H1 (cell line): ENCODE results near the gene CUBN. TPM values are rescaled to one million over a fixed set of nuclear protein-coding genes. Genes with fewer than 3 reads are reported as not detected.
"Not testable (repeated sequence)": the region's sequence is repeated elsewhere in the genome, so short reads cannot be mapped to it uniquely, and the experiment has no call there.

Experiments used
- CTCF ChIA-PET: fragments of 300-600 bp; sonication (Branson Sonifier 250); formaldehyde crosslinking; loops from one replicate; lab custom pipeline; 2021; ENCODE audit not compliant: partially characterized antibody; lab: Charles Lee
- POLR2A ChIA-PET: fragments of 300-600 bp; sonication (Branson Sonifier 250); formaldehyde crosslinking; loops from one replicate; lab custom pipeline; 2021; ENCODE audit warnings: inconsistent platforms; ENCODE audit not compliant: partially characterized antibody; lab: Charles Lee
- DNase-seq, 2 experiments: peaks; one replicate each; pipeline versions ENCODE4 v3.0.0 to v3.0.0-alpha.2; 2010 to 2022; ENCODE audit warnings: low spot score in 2 of 2, low read depth in 1 of 2, mixed read lengths in 1 of 2
- FAIRE-seq: peaks from 2 replicates; lab custom pipeline; 2011; peaks lifted over from hg19 to GRCh38; lab: Jason Lieb, UNC
- H2AFZ ChIP-seq: 2 replicates; pipeline ENCODE4 v1.8.1; 2012; ENCODE audit warnings: low read length, inconsistent platforms
- H2AK5ac ChIP-seq: 2 replicates; pipeline ENCODE4 v1.6.1; 2013; ENCODE audit warnings: low read depth, low read length
- H2BK120ac ChIP-seq: replicated peaks from 2 replicates; pipeline ENCODE3; 2013; ENCODE audit warnings: low read depth, low read length, inconsistent platforms
- H2BK12ac ChIP-seq: 2 replicates; pipeline ENCODE4 v1.6.1; 2013; ENCODE audit warnings: low read depth, low read length
- H2BK15ac ChIP-seq: 2 replicates; pipeline ENCODE4 v1.6.1; 2013; ENCODE audit warnings: low read length
- H2BK20ac ChIP-seq: 2 replicates; pipeline ENCODE4 v1.6.1; 2013; ENCODE audit warnings: low read length
- H2BK5ac ChIP-seq: 2 replicates; pipeline ENCODE4 v1.6.1; 2013; ENCODE audit warnings: low read depth, low read length
- H3K14ac ChIP-seq: 2 replicates; pipeline ENCODE4 v1.6.1; 2013; ENCODE audit warnings: inconsistent platforms; ENCODE audit not compliant: insufficient read length
- H3K18ac ChIP-seq: 2 replicates; pipeline ENCODE4 v1.6.1; 2013; ENCODE audit warnings: low read length; ENCODE audit errors: extremely low read depth
- H3K23ac ChIP-seq: 2 replicates; pipeline ENCODE4 v1.6.1; 2013; ENCODE audit warnings: inconsistent platforms; ENCODE audit not compliant: insufficient read length
- H3K23me2 ChIP-seq: 2 replicates; pipeline ENCODE4 v1.6.1; 2013; ENCODE audit warnings: low read depth, low read length
- H3K27ac ChIP-seq: 2 replicates; pipeline ENCODE4 v1.6.1; 2011; ENCODE audit warnings: low read depth, low read length, inconsistent platforms
- H3K27me3 ChIP-seq, 4 experiments: replicated peaks in 1 of 4; 1 replicate in 1 of 4; 2 replicates in 3 of 4; pipeline versions ENCODE4 v1.6.1 to v1.8.1; 2011 to 2013; ENCODE audit warnings: low read length in 3 of 4, mild to moderate bottlenecking in 3 of 4, inconsistent platforms in 2 of 4, mixed read lengths in 2 of 4, moderate library complexity in 1 of 4; ENCODE audit not compliant: control insufficient read depth in 3 of 4, insufficient read depth in 3 of 4; ENCODE audit errors: extremely low read depth in 1 of 4
- H3K36me3 ChIP-seq, 4 experiments: 2 replicates each; pipeline versions ENCODE4 v1.6.1 to v1.8.1; 2011 to 2013; ENCODE audit warnings: mild to moderate bottlenecking in 4 of 4, low read length in 3 of 4, moderate library complexity in 2 of 4, control low read depth in 1 of 4, inconsistent platforms in 1 of 4; ENCODE audit not compliant: insufficient read depth in 4 of 4, control insufficient read depth in 2 of 4
- H3K4ac ChIP-seq: replicated peaks from 2 replicates; pipeline ENCODE3; 2013; ENCODE audit warnings: low read length, low read depth, mixed read lengths, inconsistent platforms; ENCODE audit not compliant: insufficient read length
- H3K4me1 ChIP-seq, 4 experiments: replicated peaks in 1 of 4; 1 replicate in 1 of 4; 2 replicates in 3 of 4; pipeline versions ENCODE4 v1.6.1 to v1.8.1; 2011 to 2013; ENCODE audit warnings: low read length in 3 of 4, inconsistent platforms in 2 of 4, mixed read lengths in 1 of 4; ENCODE audit not compliant: insufficient read depth in 4 of 4, control insufficient read depth in 3 of 4
- H3K4me2 ChIP-seq, 2 experiments: 2 replicates each; pipeline versions ENCODE4 v1.6.1 to v1.8.1; 2011 to 2013; ENCODE audit warnings: low read depth in 2 of 2, low read length in 2 of 2, control low read depth in 1 of 2, inconsistent platforms in 1 of 2, mild to moderate bottlenecking in 1 of 2; ENCODE audit not compliant: insufficient read depth in 1 of 2
- H3K4me3 ChIP-seq, 4 experiments: fragments of 200-600, 300-600 bp in 1 of 4; sonication (generic), shearing (Covaris generic), sonication (Bioruptor Twin) in 1 of 4; 2 replicates each; pipeline versions ENCODE4 v1.5.1 to v1.8.1; 2011 to 2016; ENCODE audit warnings: low read length in 4 of 4, low read depth in 3 of 4, control low read depth in 2 of 4, inconsistent platforms in 2 of 4, mild to moderate bottlenecking in 2 of 4, mixed read lengths in 1 of 4, moderate library complexity in 1 of 4; ENCODE audit not compliant: insufficient read depth in 2 of 4; ENCODE audit errors: extremely low read depth in 1 of 4
- H3K56ac ChIP-seq: replicated peaks from 2 replicates; pipeline ENCODE3; 2013; ENCODE audit warnings: low read depth, mild to moderate bottlenecking, mixed read lengths, low read length, inconsistent platforms; ENCODE audit not compliant: insufficient read length
- H3K79me1 ChIP-seq: 2 replicates; pipeline ENCODE4 v1.6.1; 2013; ENCODE audit warnings: low read depth, low read length, control low read depth
- H3K79me2 ChIP-seq, 2 experiments: 2 replicates each; pipeline versions ENCODE4 v1.6.1 to v1.8.1; 2012 to 2013; ENCODE audit warnings: low read length in 2 of 2, mild to moderate bottlenecking in 2 of 2, inconsistent platforms in 1 of 2; ENCODE audit not compliant: insufficient read depth in 2 of 2, control insufficient read depth in 1 of 2
- H3K9ac ChIP-seq, 4 experiments: replicated peaks in 1 of 4; 1 replicate in 1 of 4; 2 replicates in 3 of 4; pipeline versions ENCODE4 v1.6.1 to v1.8.1; 2011 to 2013; ENCODE audit warnings: low read depth in 3 of 4, low read length in 3 of 4, control low read depth in 2 of 4, mild to moderate bottlenecking in 2 of 4, moderate library complexity in 2 of 4, inconsistent platforms in 1 of 4; ENCODE audit errors: extremely low read depth in 1 of 4
- H3K9me3 ChIP-seq, 2 experiments: 2 replicates each; pipeline versions ENCODE4 v1.6.1 to v1.8.1; 2012 to 2013; ENCODE audit warnings: mild to moderate bottlenecking in 2 of 2, moderate library complexity in 2 of 2, control low read depth in 1 of 2, inconsistent platforms in 1 of 2, low read depth in 1 of 2, low read length in 1 of 2, mixed read lengths in 1 of 2; ENCODE audit not compliant: insufficient read depth in 2 of 2
- H4K20me1 ChIP-seq, 2 experiments: replicated peaks in 1 of 2; 2 replicates each; pipeline versions ENCODE3 to v1.8.1; 2011 to 2013; ENCODE audit warnings: inconsistent platforms in 2 of 2, low read length in 2 of 2, mild to moderate bottlenecking in 1 of 2; ENCODE audit not compliant: insufficient read depth in 2 of 2, control insufficient read depth in 1 of 2
- H4K5ac ChIP-seq: 2 replicates; pipeline ENCODE4 v1.6.1; 2013; ENCODE audit warnings: low read length, low read depth, mixed read lengths, inconsistent platforms; ENCODE audit not compliant: insufficient read length
- H4K8ac ChIP-seq: 2 replicates; pipeline ENCODE4 v1.8.0; 2013; ENCODE audit warnings: mild to moderate bottlenecking, moderate library complexity, low read length, inconsistent platforms; ENCODE audit not compliant: insufficient read depth; ENCODE audit errors: extremely low read depth
- H4K91ac ChIP-seq: replicated peaks from 2 replicates; pipeline ENCODE3; 2013; ENCODE audit warnings: low read length, mixed read lengths, inconsistent platforms; ENCODE audit not compliant: insufficient read length
- WGBS, 2 experiments: shearing (Covaris generic) in 1 of 2; methylation state at CpG; one replicate each; pipeline versions ENCODE4 v1.1.6 to v1.1.7; 2013 to 2015; ENCODE audit warnings: low lambda C conversion rate in 2 of 2, mixed read lengths in 2 of 2, inconsistent platforms in 1 of 2, low coverage in 1 of 2, missing lambda C conversion rate in 1 of 2; ENCODE audit not compliant: insufficient replicate concordance in 2 of 2, insufficient coverage in 1 of 2, insufficient read length in 1 of 2; ENCODE audit errors: extremely low coverage in 1 of 2, missing lambda C conversion rate in 1 of 2; 5-methylcytosine and 5-hydroxymethylcytosine counted together
- polyA plus RNA-seq, 7 experiments: library from polyadenylated mRNA; depleted of rRNA in 3 of 7; stranded (reverse) in 5 of 7; unstranded in 2 of 7; fragments of >200 nt in 5 of 7; fragments of 200-250 nt in 2 of 7; gene quantifications; 1 replicate in 5 of 7; 2 replicates in 1 of 7; 4 replicates in 1 of 7; pipeline versions ENCODE4 v1.2.1 to v1.2.3, GENCODE V29; 2011 to 2013; ENCODE audit warnings: missing spikeins in 2 of 7, mixed read lengths in 2 of 7
- total RNA-seq: library from RNA; stranded (reverse); fragmentation: NEBNext Ultra II Directional; extraction: Animal tissue kit (Norgen Biotek cat#: 25700); gene quantifications from 2 replicates; pipeline ENCODE4 v1.2.1, GENCODE V29; 2021

The CUBN gene
- total and polyA plus RNA-seq, 2 of the 8 experiments (the other 6 are each of a cell fraction or from before 2014, with no cell fraction given) = 0.04 to 0.08 TPM

- H4K20me1 ChIP-seq, H3K36me3 ChIP-seq, H3K4ac ChIP-seq, H3K18ac ChIP-seq, H3K9ac ChIP-seq, FAIRE-seq, H3K4me3 ChIP-seq, H2AK5ac ChIP-seq, H3K79me1 ChIP-seq, CTCF ChIA-PET, H3K4me2 ChIP-seq, H3K14ac ChIP-seq, H2BK20ac ChIP-seq, DNase-seq, H3K27me3 ChIP-seq, H2BK120ac ChIP-seq, H2AFZ ChIP-seq, H4K91ac ChIP-seq, H4K5ac ChIP-seq, H3K27ac ChIP-seq, H2BK12ac ChIP-seq, POLR2A ChIA-PET, H3K23ac ChIP-seq, H3K79me2 ChIP-seq, H3K9me3 ChIP-seq, H2BK5ac ChIP-seq, H2BK15ac ChIP-seq, H3K56ac ChIP-seq, H4K8ac ChIP-seq, H3K4me1 ChIP-seq, H3K23me2 ChIP-seq: not testable (repeated sequence)
- 93% methylated on average over 2 of the region's 2 CpGs; no CpG with 5 or more reads in 1 of the 2 experiments for WGBS, 2 experiments
These were observed 116.3 kb downstream of the CUBN start for GRCh38 chr10:17013131-17013983.

- DNase-seq, H3K27ac ChIP-seq, H3K36me3 ChIP-seq, H3K4me2 ChIP-seq, H3K79me2 ChIP-seq, H3K27me3 ChIP-seq, H4K20me1 ChIP-seq, H2BK15ac ChIP-seq, H3K18ac ChIP-seq, FAIRE-seq, H2AFZ ChIP-seq, H3K4ac ChIP-seq, H2BK120ac ChIP-seq, H2BK5ac ChIP-seq, H4K91ac ChIP-seq, H3K4me3 ChIP-seq, H3K23me2 ChIP-seq, H2BK12ac ChIP-seq, H3K23ac ChIP-seq, H3K56ac ChIP-seq, H2AK5ac ChIP-seq, H4K8ac ChIP-seq, H3K4me1 ChIP-seq, POLR2A ChIA-PET, H3K14ac ChIP-seq, H3K9me3 ChIP-seq, H4K5ac ChIP-seq, H2BK20ac ChIP-seq, H3K9ac ChIP-seq, H3K79me1 ChIP-seq: not testable (repeated sequence)
- CTCF ChIA-PET = interaction anchor here (0.9 kb wide), 1 partner anchor 16 kb away, joined by 3 read pairs; no protein-coding TSS in a partner anchor
These were observed 116.9 kb downstream of the CUBN start for GRCh38 chr10:17012731-17013130.
